Amniotic stem cell (primary cell): ENCODE measurements around the gene GPR143.
"Not testable (repeated sequence)": the region's sequence is repeated elsewhere in the genome, so short reads cannot be mapped to it uniquely, and the experiment has no call there.

Experiments
- DNase-seq: peaks from one replicate; lab custom pipeline; 2025; lab: John Stamatoyannopoulos, UW

GPR143 gene

DNA sequence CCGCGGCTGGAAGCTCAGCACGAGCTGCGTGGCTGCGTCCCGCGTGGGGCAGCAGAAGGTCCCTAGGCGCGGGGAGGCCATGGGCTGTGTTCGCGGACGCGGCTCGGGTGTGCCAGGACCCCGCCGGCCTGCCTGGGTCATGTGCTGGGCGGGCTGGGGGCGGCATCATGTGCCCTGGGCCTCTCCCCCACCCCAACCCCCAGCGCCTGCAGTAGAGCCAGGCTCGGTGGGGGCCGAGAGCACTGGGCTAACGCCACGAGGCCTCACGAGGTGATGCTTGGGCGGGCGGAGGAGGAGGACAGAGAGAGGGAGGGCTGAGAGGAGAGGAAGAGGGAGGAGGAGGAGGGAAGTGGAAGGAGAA is at the start of gene GPR143:
GPR143 (minus strand) TSS at position 111 of the 361 bp plus-strand sequence; CDS start at position 81, 30 bp downstream.
- no peak for DNase-seq

DNA sequence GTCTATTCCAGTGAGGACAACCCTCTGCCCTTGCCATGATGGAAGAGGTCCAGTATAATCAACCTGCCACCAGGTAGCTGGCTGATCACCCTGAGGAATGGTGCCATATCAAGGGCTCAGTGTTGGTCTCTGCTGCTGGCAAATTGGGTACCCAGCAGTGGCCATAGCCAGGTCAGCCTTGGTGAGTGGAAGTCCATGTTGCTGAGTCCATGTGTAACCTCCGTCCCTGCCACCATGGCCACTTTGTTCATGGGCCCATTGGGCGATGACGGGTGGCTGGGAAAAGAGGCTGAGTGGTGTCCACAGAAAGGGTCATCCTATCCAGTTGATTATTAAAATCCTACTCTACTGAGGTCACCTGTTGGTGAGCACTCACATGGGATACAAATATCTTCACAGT is 45.4 kb upstream of the GPR143 start:
- DNase-seq = not testable (repeated sequence)

DNA sequence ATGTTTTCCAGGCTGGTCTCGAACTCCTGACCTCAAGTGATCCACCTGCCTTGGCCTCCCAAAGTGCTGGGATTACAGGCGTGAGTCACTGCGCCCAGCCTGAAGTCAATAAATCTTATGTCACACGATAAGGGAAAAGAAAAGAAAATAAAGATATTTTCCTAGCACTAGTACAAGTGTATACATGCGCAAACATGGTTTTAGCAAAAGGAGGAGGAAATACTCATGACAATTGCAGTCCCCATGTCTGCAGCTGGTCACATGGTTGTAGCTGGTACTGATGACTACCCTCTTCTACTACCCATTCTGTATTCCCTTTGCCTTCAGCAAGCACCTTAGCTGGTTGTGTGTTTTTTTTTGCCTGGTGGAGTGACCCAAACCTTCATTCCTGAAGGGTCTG is 44.2 kb upstream of the GPR143 start:
- not testable (repeated sequence) for DNase-seq

DNA sequence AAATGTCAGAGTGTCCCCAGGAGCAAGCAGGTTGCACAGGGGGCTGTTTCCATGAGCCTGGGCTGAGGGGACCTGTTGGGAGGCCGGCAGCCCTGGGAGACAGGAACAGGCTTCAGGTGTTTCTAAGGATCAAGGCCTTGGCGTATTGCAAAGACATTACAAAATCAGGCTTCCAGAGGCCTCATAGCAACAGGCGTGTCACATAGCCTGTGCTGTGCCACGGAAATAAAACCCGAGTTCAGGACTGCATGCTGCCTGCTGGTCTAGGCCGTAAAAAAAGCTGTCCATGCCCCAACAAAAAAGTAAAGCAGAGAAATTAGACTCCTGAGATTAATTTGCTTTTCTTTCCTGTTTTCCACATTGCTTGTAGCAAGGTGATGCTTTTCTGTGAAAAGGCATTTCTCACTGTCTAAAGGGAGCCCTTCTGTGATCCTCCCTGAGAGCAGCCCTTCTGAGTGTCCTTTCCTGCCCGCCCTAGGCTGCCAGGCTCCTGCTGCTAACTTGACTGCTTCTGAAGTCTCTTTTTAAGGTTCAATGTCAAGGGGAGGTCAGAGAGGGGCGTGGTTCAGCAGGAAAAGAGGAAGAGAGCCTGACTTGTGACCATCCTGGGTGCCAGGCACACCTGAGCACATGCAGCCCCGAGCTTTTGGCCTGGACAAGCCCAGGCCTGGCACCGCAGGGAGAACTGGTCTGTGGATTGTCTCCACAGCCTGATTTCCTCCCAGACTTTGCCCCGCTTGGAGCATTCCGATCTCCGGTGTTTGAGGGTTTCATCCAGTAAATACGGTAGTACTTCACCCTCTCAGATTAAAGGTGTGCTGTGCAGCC is 41.9 kb upstream of the GPR143 start:
- DNase-seq = no peak

DNA sequence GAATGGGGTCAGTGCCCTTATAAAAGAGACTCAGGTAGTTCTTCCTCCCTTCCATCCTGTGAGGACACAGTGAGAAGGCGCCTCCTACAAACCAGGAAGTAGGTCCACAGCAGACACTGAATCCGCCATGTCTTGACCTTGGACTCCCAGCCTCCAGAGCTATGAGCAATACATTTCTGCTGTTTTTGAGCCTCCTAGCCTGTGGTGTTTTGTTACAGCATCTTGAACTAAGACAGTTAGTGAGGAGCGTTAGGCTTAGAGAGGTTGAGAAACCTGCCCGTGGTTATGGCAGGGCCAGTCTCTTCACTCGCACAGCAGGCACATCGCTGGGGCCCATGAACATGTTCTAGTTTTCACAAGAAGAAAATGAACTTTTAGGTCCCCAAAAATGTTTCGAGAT is 40.3 kb upstream of the GPR143 start:
- DNase-seq = no peak

DNA sequence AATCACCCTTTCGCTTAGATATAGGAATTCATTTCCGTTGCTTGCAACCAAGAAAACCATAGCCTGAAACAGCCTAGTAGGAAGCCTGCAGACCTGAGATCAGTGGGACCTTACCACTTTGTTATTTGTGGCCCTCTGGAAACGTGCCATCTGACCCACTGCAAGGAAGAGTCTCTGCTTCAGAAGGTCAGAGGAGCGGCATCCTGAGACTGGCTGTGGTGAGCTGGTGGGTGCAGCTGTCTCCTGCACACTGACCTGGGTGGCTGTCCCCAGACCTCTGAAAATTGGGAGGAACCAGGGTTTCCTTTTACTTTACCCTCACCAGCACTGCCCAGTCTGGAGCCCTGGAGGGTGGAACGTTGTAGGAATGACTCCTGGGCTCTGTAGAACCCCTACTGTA is 38.8 kb upstream of the GPR143 start:
- DNase-seq = no peak

DNA sequence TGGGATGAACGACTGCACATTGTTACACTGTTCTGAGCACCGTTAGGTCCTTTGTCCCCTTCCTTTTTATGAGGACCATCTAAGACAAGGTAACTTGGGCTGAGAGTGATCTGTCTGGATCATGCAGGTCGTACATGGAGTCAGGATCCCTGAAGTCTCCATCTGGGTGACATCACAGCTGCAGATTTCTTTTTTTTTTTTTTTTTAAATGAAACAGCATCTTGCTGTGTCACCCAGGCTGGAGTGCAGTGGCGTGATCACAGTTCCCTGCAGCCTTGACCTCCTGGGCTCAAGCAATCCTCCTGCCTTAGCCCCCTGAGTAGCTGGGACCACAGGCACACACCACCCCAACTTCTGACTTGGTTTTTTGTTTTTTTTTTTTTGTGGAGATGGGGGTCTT is 37.1 kb upstream of the GPR143 start:
- DNase-seq = no peak

DNA sequence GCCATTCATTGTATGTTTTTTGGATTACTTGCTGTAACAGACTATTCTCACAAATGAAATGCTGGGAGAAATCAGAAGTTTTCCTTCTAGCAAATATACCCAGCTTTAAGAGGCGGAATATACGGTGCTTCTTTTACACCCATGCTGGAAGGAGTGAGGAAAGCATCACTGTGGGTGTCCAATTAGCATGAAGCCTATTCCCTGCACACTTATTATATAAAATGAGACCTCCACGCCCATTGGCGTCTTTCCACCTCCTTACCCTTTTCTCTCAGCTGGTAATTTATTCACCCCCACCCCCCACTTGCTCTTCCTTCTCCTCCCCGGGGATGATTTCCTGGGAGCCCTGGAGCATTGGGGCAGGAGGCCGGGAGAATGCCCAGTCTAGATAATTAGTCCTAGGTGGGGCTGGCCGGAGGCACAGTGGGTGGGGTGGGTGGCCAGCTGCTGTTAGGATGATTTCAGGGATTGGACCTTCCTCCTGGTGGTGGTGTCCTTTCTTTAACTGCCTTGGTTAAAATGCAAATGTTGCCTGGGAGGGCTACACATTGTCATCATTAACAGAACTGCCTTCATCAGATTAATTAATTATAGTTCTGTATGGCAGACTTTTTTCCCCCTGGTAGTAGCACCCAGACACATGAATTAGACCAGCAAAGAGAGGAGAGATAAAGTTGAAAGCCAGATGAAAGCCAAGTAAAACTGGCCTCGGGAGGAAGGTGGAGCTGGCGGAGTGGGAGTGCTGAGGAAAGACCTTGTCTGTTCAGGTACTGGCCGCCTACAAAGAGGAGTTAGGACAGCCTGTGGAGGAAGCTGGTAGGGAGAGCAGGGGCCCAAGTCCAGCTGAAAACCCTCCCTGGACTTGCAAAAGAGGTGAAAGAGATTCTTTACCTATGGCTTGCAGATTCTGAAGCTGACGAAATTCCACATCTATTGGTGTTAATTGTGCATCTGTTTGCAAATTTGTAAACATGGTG is 32.0 kb upstream of the GPR143 start:
- no peak for DNase-seq

DNA sequence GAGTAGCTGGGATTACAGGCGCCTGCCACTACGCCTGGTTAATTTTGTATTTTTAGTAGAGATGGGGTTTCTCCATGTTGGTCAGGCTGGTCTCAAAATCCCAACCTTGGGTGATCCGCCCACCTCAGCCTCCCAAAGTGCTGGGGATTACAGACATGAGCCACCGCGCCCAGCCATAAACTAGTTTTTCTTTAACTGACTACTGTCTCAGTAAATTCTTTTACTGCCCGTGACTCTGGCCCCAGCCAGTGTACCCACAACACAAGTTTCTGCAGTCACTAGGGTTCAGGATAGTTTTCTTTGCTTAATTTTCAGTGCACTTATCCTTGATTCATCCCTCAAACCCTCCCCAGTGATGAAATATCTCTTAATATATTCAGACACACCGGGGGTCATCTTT is 28.8 kb upstream of the GPR143 start:
- no peak for DNase-seq

DNA sequence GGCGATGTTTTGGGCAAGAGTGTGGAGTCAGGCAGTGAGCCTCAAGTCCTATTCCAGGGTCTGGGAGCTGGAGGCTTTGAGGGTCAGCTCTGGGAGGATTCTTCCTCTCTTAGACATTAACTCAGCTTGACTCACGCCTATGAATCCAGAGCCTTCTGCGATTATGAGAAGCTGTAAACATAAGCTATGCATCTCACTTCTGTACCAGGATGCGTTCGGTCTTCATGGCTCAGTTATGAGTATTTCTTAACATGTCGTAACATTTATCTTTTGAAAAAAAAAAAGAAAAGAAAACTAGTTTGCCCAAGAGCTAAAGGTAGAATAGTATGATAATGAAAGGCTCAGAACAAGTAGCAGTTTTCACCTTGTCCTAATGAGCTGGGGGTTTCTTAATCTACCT is 25.2 kb upstream of the GPR143 start:
- DNase-seq = no peak

DNA sequence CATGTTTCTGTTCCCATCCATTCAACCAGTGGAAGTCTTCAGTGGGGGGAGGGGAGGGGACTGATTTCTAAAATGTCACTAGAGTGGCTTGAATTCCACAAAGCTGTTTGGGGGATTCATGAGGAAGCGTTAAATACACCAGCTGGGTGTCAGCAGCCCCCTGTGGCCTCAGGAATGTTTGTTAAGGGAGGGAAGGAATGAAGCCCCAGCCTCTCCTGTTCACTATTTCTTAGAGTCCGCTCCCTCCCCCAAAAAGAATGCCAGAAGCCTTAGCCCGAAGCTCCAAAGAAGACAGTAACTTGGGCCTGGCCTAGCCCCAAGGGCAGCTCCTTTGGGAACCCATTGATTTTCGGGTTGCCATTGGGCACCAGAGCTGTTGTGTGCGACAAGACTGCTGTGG is 23.9 kb upstream of the GPR143 start:
- DNase-seq = no peak

DNA sequence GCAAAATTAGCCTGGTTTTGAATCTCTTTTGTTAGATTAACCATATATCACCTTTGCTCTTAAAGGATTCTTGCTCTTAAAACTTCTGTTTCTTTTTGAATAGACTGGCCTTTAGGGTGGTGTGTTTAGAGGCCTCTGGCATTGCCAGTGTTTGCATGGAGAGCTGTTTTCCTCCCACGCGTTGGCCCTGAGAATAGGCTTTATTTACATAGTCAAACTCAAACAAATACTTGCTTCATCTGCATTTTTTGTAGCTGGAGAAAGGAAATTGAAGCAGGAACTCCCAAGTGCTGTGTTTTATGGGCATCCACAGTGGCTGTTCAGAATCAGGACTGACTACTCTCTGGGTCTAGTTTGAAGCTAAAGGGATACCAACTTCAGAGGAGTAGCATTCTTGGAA is 23.3 kb upstream of the GPR143 start:
- no peak for DNase-seq

DNA sequence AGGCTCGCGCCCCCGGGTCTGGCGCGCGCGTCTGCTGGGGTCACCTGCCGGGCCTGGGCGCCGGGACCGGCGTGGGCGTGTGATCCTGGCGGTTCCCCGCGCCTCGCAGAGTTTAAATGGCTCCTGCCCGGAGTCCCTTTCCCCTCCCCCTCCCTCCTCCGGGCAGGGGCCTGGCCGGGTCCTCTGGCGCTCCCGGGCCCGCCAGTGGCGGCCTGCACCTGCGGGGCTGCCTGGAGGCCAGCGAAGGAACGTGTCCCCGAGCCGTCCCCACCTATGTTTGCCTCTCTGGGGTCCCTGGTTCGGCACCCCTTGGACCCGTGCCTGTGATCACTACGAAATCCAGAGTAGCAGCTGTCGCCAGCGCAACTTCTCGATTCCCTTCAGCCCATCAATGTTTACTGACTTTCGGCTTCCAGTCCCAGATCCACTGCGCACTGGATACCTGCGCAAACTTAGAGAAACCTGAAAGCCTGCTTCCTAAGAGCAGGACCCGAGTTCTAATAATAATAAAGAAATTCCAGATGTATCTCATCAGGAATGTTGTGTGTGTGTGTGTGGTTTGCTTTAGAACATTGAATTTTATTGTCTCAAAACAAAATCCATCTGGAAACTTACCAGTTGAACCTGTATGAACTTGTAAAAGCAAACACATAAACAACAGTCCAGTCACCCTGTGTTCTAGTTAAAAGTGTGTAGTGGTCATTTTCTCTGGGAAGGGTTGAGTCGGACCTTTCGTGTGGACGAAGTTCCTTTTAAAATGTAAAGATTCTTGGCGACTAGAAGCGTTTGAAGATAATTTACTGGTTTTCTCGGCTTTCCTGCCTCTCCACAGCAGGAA is 21.4 kb upstream of the GPR143 start:
- no peak for DNase-seq

DNA sequence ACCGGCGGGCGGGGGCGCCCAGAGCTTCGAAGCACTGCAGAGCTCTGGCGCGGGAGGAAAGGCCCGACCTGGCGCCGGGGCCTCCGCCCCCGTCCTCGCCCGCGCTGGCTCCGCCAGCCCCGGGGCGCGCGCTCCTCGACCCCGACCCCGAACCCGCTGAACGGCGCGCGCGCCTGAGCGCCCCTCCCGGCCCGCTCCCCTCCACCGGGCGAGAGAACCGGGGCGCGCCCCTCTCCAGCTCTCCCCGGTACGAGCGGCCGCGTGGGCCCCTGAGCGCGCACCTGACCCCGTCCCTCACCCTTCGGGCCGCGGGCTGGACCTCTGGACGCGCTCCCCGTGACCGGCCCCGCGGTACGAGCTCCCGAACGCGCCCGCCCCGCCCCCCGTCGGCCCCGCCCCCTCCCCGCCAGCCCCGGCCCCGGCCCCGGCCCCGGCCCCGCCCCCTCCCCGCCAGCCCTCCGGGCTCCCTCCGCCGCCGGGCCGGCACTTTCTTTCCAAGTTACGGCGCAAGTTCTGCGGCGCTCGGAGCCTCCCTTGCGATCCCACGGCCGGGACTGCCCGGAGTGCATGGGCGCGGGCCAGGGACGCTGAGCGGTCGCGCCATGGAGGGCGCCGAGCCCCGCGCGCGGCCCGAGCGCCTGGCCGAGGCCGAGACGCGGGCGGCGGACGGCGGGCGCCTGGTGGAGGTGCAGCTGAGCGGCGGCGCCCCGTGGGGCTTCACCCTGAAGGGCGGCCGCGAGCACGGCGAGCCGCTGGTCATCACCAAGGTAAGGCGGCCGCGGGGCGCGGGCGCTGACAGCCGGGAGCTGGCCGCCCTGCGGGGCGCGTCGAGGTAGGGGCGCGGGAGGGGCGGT is 20.5 kb upstream of the GPR143 start, which contains the start of gene SHROOM2:
SHROOM2 (plus strand) TSS at position 486 of the 854 bp plus-strand sequence; CDS start at position 603, 117 bp downstream.
- no peak for DNase-seq

DNA sequence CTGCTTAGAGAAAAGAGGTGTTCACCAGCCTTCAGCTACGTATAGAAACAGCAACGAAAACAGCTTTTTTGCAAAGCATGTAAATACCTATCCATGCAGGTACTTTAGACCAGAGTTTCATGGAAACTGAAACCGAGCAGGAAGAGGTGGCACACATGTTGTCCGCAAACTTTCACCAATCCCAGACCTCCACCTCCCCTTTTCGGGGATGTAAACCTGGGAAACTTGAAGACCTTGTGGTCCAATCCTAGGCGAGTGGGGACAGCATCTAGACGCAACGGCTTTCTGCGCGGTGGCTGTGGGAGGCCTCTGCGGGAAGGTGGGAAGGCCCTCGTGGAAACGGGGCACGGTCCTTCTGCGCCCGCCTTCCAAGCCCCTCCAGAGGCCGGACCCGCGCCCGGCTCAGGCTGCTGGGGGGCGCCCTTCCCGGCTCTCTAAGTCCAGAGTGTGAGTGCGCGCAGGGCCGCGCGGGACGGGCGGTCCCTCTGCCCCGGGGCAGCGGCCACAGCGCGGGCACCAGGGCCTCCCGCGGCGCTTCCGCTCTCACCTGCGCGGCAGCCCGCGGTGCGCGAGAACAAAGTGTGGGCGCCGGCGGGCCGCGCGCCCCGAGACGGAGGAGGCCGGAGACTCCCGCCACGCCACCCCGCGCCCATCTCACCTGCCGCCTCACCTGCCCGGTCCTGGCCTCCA is 19.8 kb upstream of the GPR143 start:
- no peak for DNase-seq

DNA sequence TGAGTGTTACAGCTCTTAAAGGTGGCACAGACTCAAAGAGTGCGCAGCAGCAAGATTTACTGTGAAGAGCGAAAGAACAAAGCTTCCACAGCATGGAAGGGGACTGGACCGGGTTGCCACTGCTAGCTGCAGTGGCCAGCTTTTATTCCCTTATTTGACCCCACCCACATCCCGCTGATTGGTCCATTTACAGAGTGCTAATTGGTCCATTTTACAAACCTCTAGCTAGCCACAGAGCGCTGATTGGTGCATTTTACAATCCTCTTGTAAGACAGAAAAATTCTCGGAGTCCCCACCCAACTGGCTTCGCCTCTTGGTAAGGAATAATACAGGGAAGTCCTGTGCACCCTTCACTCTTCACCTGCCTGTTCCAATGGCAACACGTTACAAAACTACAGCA is 18.7 kb upstream of the GPR143 start:
- no peak for DNase-seq

DNA sequence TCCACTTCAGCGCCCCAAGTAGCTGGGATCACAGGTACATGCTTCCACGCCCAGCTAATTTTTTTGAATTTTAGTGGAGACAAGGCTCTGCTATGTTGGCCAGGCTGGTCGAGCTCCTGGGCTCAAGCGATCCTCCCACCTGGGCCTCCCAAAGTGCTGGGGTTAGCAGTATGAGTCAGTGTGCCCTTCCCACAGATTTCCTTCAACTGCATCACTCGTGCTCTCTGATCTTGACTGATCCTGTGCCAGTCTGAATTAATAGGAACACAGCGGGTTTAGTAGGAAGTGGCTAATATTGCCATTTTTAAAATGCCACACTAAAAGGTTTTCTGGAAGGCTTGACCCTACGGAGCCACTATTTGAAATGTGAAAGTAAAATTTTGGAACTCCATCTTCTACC is 16.3 kb upstream of the GPR143 start:
- DNase-seq = no peak

DNA sequence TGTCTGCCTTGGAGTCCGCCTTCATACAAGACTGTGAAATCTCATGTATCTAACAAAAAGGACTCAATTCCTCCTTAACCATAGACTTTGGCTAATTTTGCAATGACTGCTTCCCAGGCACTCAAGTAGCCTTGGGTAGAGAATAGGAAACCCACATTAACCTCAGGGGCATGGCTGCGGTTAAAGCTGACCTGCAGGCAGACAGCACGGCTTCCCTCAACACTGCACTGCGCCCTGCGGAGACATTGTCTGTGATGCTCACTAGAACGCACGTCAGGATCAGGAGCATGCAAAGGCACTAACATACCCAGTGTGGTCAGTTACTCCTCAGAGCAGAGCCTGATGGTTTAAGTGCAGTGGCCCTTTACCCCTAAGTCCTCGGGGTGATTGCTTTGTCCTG is 10.3 kb upstream of the GPR143 start:
- no peak for DNase-seq

DNA sequence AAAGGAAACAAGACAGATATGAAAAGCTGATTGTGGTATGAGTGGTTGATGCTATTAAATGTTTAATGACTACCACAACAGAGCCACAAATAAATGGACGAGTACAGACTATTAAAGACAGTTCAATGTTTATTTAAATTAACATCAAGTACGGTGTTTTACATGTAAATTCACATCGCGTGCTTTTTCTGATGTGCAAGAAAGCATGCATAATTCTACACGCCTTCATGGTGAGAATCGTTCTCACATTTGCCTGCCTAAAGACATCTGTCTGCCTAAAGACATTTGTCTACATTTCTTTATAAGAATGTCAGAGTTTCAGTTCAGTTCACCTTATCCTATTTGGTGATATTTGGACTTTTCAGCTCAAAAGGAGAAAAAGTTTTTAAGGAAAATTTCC is 7.3 kb upstream of the GPR143 start:
- DNase-seq = no peak

DNA sequence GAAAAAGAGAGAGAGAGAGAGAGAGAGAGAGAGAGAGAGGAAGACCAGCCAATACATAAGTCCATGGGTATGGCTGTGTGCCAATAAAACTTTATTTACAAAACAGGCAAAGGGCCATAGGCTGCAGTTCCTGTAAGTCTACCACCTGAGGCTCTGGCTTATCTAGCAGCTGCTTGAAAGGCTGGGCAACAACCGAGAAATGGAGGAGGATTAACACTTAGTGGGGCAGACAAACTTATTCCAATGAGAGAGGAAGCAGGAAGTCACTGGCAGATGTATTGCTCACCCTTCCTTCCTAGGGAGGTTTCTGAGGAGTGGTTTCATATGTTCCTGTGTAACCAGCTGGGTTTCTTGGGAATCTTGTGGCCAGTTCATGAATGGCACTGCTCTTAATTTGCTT is 4.7 kb upstream of the GPR143 start:
- DNase-seq = no peak
